Measurements from ENCODE around the gene B9D1. TPM values are rescaled to one million over a fixed set of nuclear protein-coding genes. Genes with fewer than 3 reads are reported as not detected.

B9D1 gene
- polyA plus RNA-seq, 1 of the 3 experiments (the other 2 are of a cell fraction) = 81.6 TPM

DNA sequence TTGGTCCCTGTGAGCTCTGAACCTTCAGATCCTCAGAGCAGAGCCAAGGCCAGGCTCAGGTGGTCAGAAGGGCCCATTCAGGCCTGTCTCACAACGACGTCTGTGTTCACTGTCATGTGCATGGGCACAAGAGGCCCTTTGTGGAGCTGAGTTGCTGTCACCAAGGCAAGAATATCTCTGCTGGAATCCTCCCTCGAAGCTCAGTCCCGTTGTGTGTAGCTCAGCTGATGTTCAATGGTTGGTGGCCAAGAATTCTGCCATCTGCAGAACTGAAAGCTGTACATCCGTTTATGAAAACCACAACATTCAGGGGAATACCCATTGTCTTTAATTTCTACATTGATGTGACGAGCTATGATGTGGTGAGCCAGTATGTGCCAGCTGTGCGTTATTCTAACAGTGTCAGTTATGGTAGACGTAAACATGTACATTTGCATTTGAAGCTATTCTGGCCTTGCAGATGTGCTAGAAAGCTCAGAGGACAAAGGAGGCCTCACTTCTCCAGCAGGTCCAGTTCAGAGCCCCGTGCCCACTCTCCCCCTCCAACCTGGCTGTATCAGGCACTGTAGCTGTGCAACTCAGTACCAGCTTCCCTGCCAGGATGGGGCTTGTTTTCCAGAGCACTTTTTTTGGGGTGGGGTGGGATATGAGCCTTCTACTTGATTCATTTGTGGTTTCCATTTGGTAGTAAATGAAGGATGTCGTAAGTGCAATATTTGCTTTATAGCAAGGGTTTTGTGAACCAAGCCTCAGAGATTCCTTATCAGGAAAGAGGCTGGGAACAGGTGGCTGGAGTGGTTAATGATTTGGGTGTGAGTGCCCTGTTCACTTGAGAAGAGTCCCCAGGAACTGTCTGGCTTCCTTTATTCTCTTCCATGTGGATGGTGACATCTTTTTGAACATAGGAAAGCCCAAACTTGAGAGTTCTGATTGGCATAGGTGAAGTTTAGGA is 56.1 kb downstream of the B9D1 start:
- no peaks in the 10 kb centered on the region for H3K27me3 ChIP-seq (ENCODE audit: insufficient read depth)
- WGBS (ENCODE audit: low lambda C conversion rate) = 92% methylated on average over 10 of the region's 10 CpGs
- no peak overlapping the region for H3K4me2 ChIP-seq
- H3K9me3 ChIP-seq = no peaks in the 10 kb centered on the region
- H3K4me1 ChIP-seq (ENCODE audit: control insufficient read depth in 1 of 2, insufficient read depth in 2 of 2, low read depth in 1 of 2, low read length in 1 of 2) = peaks cover 12 to 15% of the 10 kb centered on the region in 2 experiments; a peak in 2 of 4 replicates
- no peak overlapping the region for H3K4me3 ChIP-seq (ENCODE audit: low read depth in 2 of 2, low read length in 1 of 2)
- H3F3A ChIP-seq (replicated peaks; ENCODE audit: insufficient read depth) = peaks cover 5% of the 10 kb centered on the region
- H3K27ac ChIP-seq (ENCODE audit: low read depth in 2 of 2, low read length in 1 of 2) = no peak overlapping the region
- no peaks in the 10 kb centered on the region for H3K9me2 ChIP-seq
- peaks cover 15% of the 10 kb centered on the region; the same call in 1 of the 2 replicates for H3K79me2 ChIP-seq (ENCODE audit: insufficient read depth)
- H2AFZ ChIP-seq (ENCODE audit: low read depth) = no peak overlapping the region
- ChIA-PET CTCF (interaction anchor here (1.0 to 1.5 kb wide), 3 partner anchors 15 to 18 kb away, joined by 3 to 5 read pairs (median 4); no protein-coding TSS in a partner anchor), POLR2A (interaction anchor here (1.1 kb wide), 1 partner anchor 12 kb away, joined by 3 read pairs; no protein-coding TSS in a partner anchor)
- peaks cover 6 to 7% of the 10 kb centered on the region in 2 experiments for H3K36me3 ChIP-seq (replicated peaks in 1 of 2; ENCODE audit: control insufficient read depth in 1 of 2, insufficient read depth in 2 of 2, low read length in 1 of 2)
- H3K9ac ChIP-seq = no peak overlapping the region
- TF ChIP-seq, protein P1, sequence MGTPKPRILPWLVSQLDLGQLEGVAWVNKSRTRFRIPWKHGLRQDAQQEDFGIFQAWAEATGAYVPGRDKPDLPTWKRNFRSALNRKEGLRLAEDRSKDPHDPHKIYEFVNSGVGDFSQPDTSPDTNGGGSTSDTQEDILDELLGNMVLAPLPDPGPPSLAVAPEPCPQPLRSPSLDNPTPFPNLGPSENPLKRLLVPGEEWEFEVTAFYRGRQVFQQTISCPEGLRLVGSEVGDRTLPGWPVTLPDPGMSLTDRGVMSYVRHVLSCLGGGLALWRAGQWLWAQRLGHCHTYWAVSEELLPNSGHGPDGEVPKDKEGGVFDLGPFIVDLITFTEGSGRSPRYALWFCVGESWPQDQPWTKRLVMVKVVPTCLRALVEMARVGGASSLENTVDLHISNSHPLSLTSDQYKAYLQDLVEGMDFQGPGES (IDR thresholded peaks at IDR 0.05; ENCODE audit: low read depth, low read length) = no peak
- TF ChIP-seq NFIC (IDR thresholded peaks at IDR 0.05; ENCODE audit: borderline replicate concordance) (no peak), SMC3 (IDR thresholded peaks at IDR 0.05; ENCODE audit: low read depth, low read length) (no peak), MEF2A (IDR thresholded peaks at IDR 0.05; ENCODE audit: borderline replicate concordance, low read depth) (no peak), FOXJ3 (CRISPR knock-in tag; IDR thresholded peaks at IDR 0.05) (no peak), FOXM1 (IDR thresholded peaks at IDR 0.05; ENCODE audit: low read depth) (no peak), EZH2phosphoT487 (IDR thresholded peaks at IDR 0.05; ENCODE audit: borderline replicate concordance, low read depth) (no peak), MXI1 (IDR thresholded peaks at IDR 0.05; ENCODE audit: low read depth, low read length) (no peak), RXRA (IDR thresholded peaks at IDR 0.05; ENCODE audit: borderline replicate concordance, low read depth) (no peak), POLR2AphosphoS5 (IDR thresholded peaks at IDR 0.05; ENCODE audit: low read depth, low read length) (no peak), GATA2 (CRISPR knock-in tag; IDR thresholded peaks at IDR 0.05) (no peak), JUND (IDR thresholded peaks at IDR 0.05) (no peak), RAD21 (IDR thresholded peaks at IDR 0.05; ENCODE audit: low read length) (no peak), RCOR1 (IDR thresholded peaks at IDR 0.05; ENCODE audit: low read length) (no peak), RFX5 (IDR thresholded peaks at IDR 0.05; ENCODE audit: low read length) (no peak)
- TF ChIP-seq, protein P2, sequence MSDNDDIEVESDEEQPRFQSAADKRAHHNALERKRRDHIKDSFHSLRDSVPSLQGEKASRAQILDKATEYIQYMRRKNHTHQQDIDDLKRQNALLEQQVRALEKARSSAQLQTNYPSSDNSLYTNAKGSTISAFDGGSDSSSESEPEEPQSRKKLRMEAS (IDR thresholded peaks at IDR 0.05; ENCODE audit: low read depth) = no peak
- TF ChIP-seq, protein P3, sequence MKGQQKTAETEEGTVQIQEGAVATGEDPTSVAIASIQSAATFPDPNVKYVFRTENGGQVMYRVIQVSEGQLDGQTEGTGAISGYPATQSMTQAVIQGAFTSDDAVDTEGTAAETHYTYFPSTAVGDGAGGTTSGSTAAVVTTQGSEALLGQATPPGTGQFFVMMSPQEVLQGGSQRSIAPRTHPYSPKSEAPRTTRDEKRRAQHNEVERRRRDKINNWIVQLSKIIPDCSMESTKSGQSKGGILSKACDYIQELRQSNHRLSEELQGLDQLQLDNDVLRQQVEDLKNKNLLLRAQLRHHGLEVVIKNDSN (IDR thresholded peaks at IDR 0.05; ENCODE audit: borderline replicate concordance, low read depth) = no peak
- TF ChIP-seq, protein P4, sequence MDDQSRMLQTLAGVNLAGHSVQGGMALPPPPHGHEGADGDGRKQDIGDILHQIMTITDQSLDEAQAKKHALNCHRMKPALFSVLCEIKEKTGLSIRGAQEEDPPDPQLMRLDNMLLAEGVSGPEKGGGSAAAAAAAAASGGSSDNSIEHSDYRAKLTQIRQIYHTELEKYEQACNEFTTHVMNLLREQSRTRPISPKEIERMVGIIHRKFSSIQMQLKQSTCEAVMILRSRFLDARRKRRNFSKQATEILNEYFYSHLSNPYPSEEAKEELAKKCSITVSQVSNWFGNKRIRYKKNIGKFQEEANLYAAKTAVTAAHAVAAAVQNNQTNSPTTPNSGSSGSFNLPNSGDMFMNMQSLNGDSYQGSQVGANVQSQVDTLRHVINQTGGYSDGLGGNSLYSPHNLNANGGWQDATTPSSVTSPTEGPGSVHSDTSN (IDR thresholded peaks at IDR 0.05) = no peak
- DNase-seq = no peak
- H4K20me1 ChIP-seq (ENCODE audit: insufficient read depth) = 0 out of 2 replicates have a peak, but pooled peaks cover 3% of the 10 kb centered on the region

Measured in SK-N-SH (cell line).